Ishikawa (cell line): ENCODE data around the gene SMARCB1.

Experiments used
- CEBPB ChIP-seq: IDR thresholded peaks from 2 replicates; pipeline ENCODE4 v1.6.1; 2012
- CREB1 ChIP-seq: IDR thresholded peaks from 2 replicates; pipeline ENCODE4 v1.6.1; 2012; ENCODE audit warnings: low read depth
- EGR1 ChIP-seq: IDR thresholded peaks from 2 replicates; pipeline ENCODE4 v1.6.1; 2012
- EP300 ChIP-seq: IDR thresholded peaks from 2 replicates; pipeline ENCODE4 v1.6.1; 2012; ENCODE audit warnings: borderline replicate concordance
- FOXM1 ChIP-seq: IDR thresholded peaks from 2 replicates; pipeline ENCODE4 v1.6.1; 2012; ENCODE audit warnings: low read depth, borderline replicate concordance
- MAX ChIP-seq: IDR thresholded peaks from 2 replicates; pipeline ENCODE4 v1.6.1; 2012
- NFIC ChIP-seq: IDR thresholded peaks from 2 replicates; pipeline ENCODE4 v1.6.1; 2012
- RAD21 ChIP-seq: IDR thresholded peaks from 2 replicates; pipeline ENCODE4 v1.6.1; 2012; ENCODE audit warnings: low read depth
- TAF1 ChIP-seq: IDR thresholded peaks from 2 replicates; pipeline ENCODE4 v1.6.1; 2012; ENCODE audit warnings: low read depth, mild to moderate bottlenecking
- TCF12 ChIP-seq: IDR thresholded peaks from 2 replicates; pipeline ENCODE4 v1.6.1; 2012; ENCODE audit warnings: low read depth
- TEAD4 ChIP-seq: IDR thresholded peaks from 2 replicates; pipeline ENCODE4 v1.6.1; 2012
- USF1 ChIP-seq: IDR thresholded peaks from 2 replicates; pipeline ENCODE4 v1.6.1; 2012
- YY1 ChIP-seq: IDR thresholded peaks from 2 replicates; pipeline ENCODE4 v1.6.1; 2012; ENCODE audit warnings: low read depth
- ZBTB7A ChIP-seq: IDR thresholded peaks from 2 replicates; pipeline ENCODE4 v1.6.1; 2012; ENCODE audit warnings: low read depth
- TF ChIP-seq, protein P1 (sequence below): IDR thresholded peaks from 2 replicates; pipeline ENCODE4 v1.6.1; 2012; ENCODE audit warnings: low read depth, mild to moderate bottlenecking

Gene SMARCB1

GRCh38 chr22:23791738-23792645 lies 5.2 kb downstream of the SMARCB1 start:
- TF ChIP-seq USF1 (no peak), EP300 (no peak), CEBPB (no peak), EGR1 (no peak), NFIC (no peak), TCF12 (no peak), MAX (no peak), TAF1 (no peak), FOXM1 (no peak), TEAD4 (no peak), YY1 (no peak), CREB1 (no peak), RAD21 (no peak), ZBTB7A (no peak)
- TF ChIP-seq, protein P1, sequence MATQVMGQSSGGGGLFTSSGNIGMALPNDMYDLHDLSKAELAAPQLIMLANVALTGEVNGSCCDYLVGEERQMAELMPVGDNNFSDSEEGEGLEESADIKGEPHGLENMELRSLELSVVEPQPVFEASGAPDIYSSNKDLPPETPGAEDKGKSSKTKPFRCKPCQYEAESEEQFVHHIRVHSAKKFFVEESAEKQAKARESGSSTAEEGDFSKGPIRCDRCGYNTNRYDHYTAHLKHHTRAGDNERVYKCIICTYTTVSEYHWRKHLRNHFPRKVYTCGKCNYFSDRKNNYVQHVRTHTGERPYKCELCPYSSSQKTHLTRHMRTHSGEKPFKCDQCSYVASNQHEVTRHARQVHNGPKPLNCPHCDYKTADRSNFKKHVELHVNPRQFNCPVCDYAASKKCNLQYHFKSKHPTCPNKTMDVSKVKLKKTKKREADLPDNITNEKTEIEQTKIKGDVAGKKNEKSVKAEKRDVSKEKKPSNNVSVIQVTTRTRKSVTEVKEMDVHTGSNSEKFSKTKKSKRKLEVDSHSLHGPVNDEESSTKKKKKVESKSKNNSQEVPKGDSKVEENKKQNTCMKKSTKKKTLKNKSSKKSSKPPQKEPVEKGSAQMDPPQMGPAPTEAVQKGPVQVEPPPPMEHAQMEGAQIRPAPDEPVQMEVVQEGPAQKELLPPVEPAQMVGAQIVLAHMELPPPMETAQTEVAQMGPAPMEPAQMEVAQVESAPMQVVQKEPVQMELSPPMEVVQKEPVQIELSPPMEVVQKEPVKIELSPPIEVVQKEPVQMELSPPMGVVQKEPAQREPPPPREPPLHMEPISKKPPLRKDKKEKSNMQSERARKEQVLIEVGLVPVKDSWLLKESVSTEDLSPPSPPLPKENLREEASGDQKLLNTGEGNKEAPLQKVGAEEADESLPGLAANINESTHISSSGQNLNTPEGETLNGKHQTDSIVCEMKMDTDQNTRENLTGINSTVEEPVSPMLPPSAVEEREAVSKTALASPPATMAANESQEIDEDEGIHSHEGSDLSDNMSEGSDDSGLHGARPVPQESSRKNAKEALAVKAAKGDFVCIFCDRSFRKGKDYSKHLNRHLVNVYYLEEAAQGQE, result no peak

DNA sequence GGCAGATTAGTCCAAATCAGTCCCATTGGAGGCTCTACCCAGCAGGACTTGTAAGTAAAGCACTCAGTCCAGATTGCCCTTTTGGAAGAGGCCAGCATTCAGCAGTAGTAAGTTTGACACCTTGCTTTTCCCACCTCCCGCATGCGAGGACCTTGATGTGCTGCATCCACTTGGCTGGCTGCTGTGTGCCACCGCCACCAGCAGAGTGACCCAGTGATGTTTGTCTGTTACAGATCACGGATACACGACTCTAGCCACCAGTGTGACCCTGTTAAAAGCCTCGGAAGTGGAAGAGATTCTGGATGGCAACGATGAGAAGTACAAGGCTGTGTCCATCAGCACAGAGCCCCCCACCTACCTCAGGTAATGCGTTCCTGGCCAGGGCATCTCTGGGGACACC lies 6.6 kb downstream of the SMARCB1 start:
- TF ChIP-seq ZBTB7A (no peak), TEAD4 (no peak), CREB1 (no peak), MAX (no peak), TAF1 (no peak), USF1 (no peak), RAD21 (no peak), NFIC (no peak), FOXM1 (no peak), YY1 (no peak), EP300 (no peak), EGR1 (no peak), CEBPB (no peak), TCF12 (no peak)
- TF ChIP-seq, protein P1, result no peak

GRCh38 chr22:23796461-23796860 lies 9.7 kb downstream of the SMARCB1 start:
- TF ChIP-seq YY1 (no peak), TAF1 (no peak), TEAD4 (no peak), TCF12 (no peak), MAX (no peak), EGR1 (no peak), EP300 (no peak), FOXM1 (no peak), RAD21 (no peak)
- TF ChIP-seq, protein P1, result no peak
